Fibroblast of lung (primary cell): ENCODE results near the gene TRNP1. TPM values are rescaled to one million over a fixed set of nuclear protein-coding genes. Genes with fewer than 3 reads are reported as not detected.
A peak's percentile ranks its signal among the peaks of the same experiment; 100 is the strongest.

Source experiments
- DNase-seq, 2 donors: peaks; one replicate each; pipeline versions ENCODE4 v3.0.0 to v3.0.0-alpha.2; 2010; ENCODE audit warnings: low read depth in 2 of 2
- H2AFZ ChIP-seq: 2 replicates; pipeline ENCODE4 v1.5.1; 2012; ENCODE audit warnings: low read length, control low read depth, inconsistent platforms
- H3K27ac ChIP-seq: 2 replicates; pipeline ENCODE4 v1.5.1; 2011; ENCODE audit warnings: low read length, control low read depth; ENCODE audit not compliant: insufficient read depth
- H3K27me3 ChIP-seq: 2 replicates; pipeline ENCODE4 v1.5.1; 2011; ENCODE audit warnings: mild to moderate bottlenecking, low read length; ENCODE audit not compliant: control insufficient read depth, insufficient read depth
- H3K36me3 ChIP-seq: 2 replicates; pipeline ENCODE4 v1.5.1; 2011; ENCODE audit warnings: low read length; ENCODE audit not compliant: control insufficient read depth, insufficient read depth
- H3K4me1 ChIP-seq: 2 replicates; pipeline ENCODE4 v1.5.1; 2011; ENCODE audit warnings: low read length; ENCODE audit not compliant: control insufficient read depth, insufficient read depth; ENCODE audit errors: extremely low read depth
- H3K4me2 ChIP-seq: 2 replicates; pipeline ENCODE4 v1.5.1; 2011; ENCODE audit warnings: low read length, control low read depth; ENCODE audit not compliant: insufficient read depth; ENCODE audit errors: extremely low read depth
- H3K4me3 ChIP-seq, 4 experiments: fragments of 200-600 bp in 1 of 4; sonication (generic) in 1 of 4; replicated peaks in 1 of 4; 2 replicates each; pipeline ENCODE4 v1.5.1; 2011 to 2016; ENCODE audit warnings: low read length in 4 of 4, low read depth in 3 of 4, mild to moderate bottlenecking in 3 of 4, control low read depth in 2 of 4, inconsistent platforms in 1 of 4, mixed read lengths in 1 of 4; ENCODE audit not compliant: insufficient read depth in 1 of 4; ENCODE audit errors: control extremely low read depth in 1 of 4
- H3K79me2 ChIP-seq: 2 replicates; pipeline ENCODE4 v1.5.1; 2012; ENCODE audit warnings: mild to moderate bottlenecking, low read length, inconsistent platforms; ENCODE audit not compliant: control insufficient read depth, insufficient read depth
- H3K9ac ChIP-seq: 2 replicates; pipeline ENCODE4 v1.5.1; 2011; ENCODE audit warnings: mild to moderate bottlenecking, low read length, control low read depth; ENCODE audit not compliant: insufficient read depth
- H3K9me3 ChIP-seq: 2 replicates; pipeline ENCODE4 v1.5.1; 2012; ENCODE audit warnings: low read depth, low read length; ENCODE audit not compliant: control insufficient read depth, insufficient read depth
- H4K20me1 ChIP-seq: 2 replicates; pipeline ENCODE4 v1.5.1; 2011; ENCODE audit warnings: low read length; ENCODE audit not compliant: control insufficient read depth, insufficient read depth; ENCODE audit errors: extremely low read depth
- CTCF ChIP-seq, 2 donors: IDR thresholded peaks in 1 of 2; conservative IDR thresholded peaks in 1 of 2; 1 replicate in 1 of 2; 2 replicates in 1 of 2; pipeline ENCODE4 v1.5.1; 2011 to 2012; ENCODE audit warnings: low read length in 2 of 2, control low read depth in 1 of 2, inconsistent platforms in 1 of 2, low read depth in 1 of 2, mild to moderate bottlenecking in 1 of 2
- EZH2 ChIP-seq: IDR thresholded peaks from 2 replicates; pipeline ENCODE4 v1.5.1; 2012; ENCODE audit warnings: low read length, control low read depth, mild to moderate bottlenecking; ENCODE audit errors: missing control alignments
- polyA plus RNA-seq, 2 donors: library from polyadenylated mRNA; depleted of rRNA in 1 of 2; stranded (reverse) in 1 of 2; unstranded in 1 of 2; fragments of >200 nt; gene quantifications; 2 replicates each; pipeline ENCODE4 v1.2.1, GENCODE V29; 2011 to 2012; ENCODE audit warnings: missing spikeins in 1 of 2
- total RNA-seq: library from RNA; depleted of rRNA; stranded (reverse); fragments of >200 nt; gene quantifications from 2 replicates; pipeline ENCODE4 v1.2.1, GENCODE V29; 2014

Gene TRNP1
- total and polyA plus RNA-seq, 2 donors (not counting 1 experiment from before 2014, with no cell fraction given): 16.2 to 32.6 TPM

GRCh38 chr1:26972390-26972789 is 21.1 kb upstream of the TRNP1 start:
- Histone ChIP-seq H3K36me3 (no peaks in the 10 kb centered on the region), H4K20me1 (no peaks in the 10 kb centered on the region), H3K4me3 (no peak overlapping the region), H2AFZ (no peak overlapping the region), H3K27me3 (peaks cover 4% of the 10 kb centered on the region), H3K4me2 (no peak overlapping the region), H3K9ac (no peak overlapping the region), H3K27ac (no peak overlapping the region), H3K79me2 (no peaks in the 10 kb centered on the region), H3K4me1 (no peaks in the 10 kb centered on the region), H3K9me3 (no peaks in the 10 kb centered on the region)
- TF ChIP-seq EZH2 (no peak), CTCF (conservative IDR thresholded peaks at IDR 0.05 in 1 of 2, IDR thresholded peaks at IDR 0.05 in 1 of 2; ENCODE audit: low read depth in 1 of 2, low read length in 2 of 2) (no peak)
- DNase-seq: peak in 1 of 2 donors; percentile 51

- no peak overlapping the region for H3K27ac ChIP-seq
- no peak overlapping the region for H3K4me2 ChIP-seq
- no peaks in the 10 kb centered on the region for H3K36me3 ChIP-seq
- no peak overlapping the region for H3K9ac ChIP-seq
- H3K4me1 ChIP-seq: no peaks in the 10 kb centered on the region
- TF ChIP-seq EZH2: no peak
- TF ChIP-seq CTCF (conservative IDR thresholded peaks at IDR 0.05 in 1 of 2, IDR thresholded peaks at IDR 0.05 in 1 of 2; ENCODE audit: low read depth in 1 of 2, low read length in 2 of 2): no peak
- no peaks in the 10 kb centered on the region for H3K9me3 ChIP-seq
- no peak overlapping the region for H2AFZ ChIP-seq
- H4K20me1 ChIP-seq: no peaks in the 10 kb centered on the region
- H3K27me3 ChIP-seq: peaks cover 4% of the 10 kb centered on the region
- no peak overlapping the region for H3K4me3 ChIP-seq
- no peak for DNase-seq
- H3K79me2 ChIP-seq: no peaks in the 10 kb centered on the region
These were observed 20.7 kb upstream of the TRNP1 start for GRCh38 chr1:26972821-26973220.

- Histone ChIP-seq H3K4me3 (no peak overlapping the region), H3K4me1 (no peaks in the 10 kb centered on the region), H2AFZ (no peak overlapping the region), H4K20me1 (no peaks in the 10 kb centered on the region), H3K4me2 (no peak overlapping the region), H3K9ac (no peak overlapping the region), H3K9me3 (no peaks in the 10 kb centered on the region), H3K79me2 (no peaks in the 10 kb centered on the region), H3K27ac (no peak overlapping the region), H3K27me3 (no peaks in the 10 kb centered on the region), H3K36me3 (no peaks in the 10 kb centered on the region)
- DNase-seq: no peak
- TF ChIP-seq CTCF (conservative IDR thresholded peaks at IDR 0.05 in 1 of 2, IDR thresholded peaks at IDR 0.05 in 1 of 2; ENCODE audit: low read depth in 1 of 2, low read length in 2 of 2) (no peak), EZH2 (no peak)
These were observed 16.6 kb upstream of the TRNP1 start for GRCh38 chr1:26976621-26977510.
